Cardiac septum (tissue), 1 donor: ENCODE data around the gene LRP2. TPM values are rescaled to one million over a fixed set of nuclear protein-coding genes. Genes with fewer than 3 reads are reported as not detected.
"Not testable (repeated sequence)": the region's sequence is repeated elsewhere in the genome, so short reads cannot be mapped to it uniquely, and the experiment has no call there.

Experiments used
- DNase-seq: peaks from one replicate; pipeline ENCODE4 v3.0.0-alpha.2; 2020; ENCODE audit warnings: low spot score
- intact Hi-C: fragments of 100-400 bp; cut with DNase I; formaldehyde crosslinking; loops from one replicate; pipeline ENCODE4 v1.14.0; 2022
- total RNA-seq: library from RNA; stranded (reverse); fragmentation: NEBNext Ultra II Directional; extraction: Animal tissue kit (Norgen Biotek cat#: 25700); gene quantifications from one replicate; pipeline ENCODE4 v1.2.1, GENCODE V29; 2021
- donor health status: DM: no; HTN: no; CAD: no.

The LRP2 gene
- total RNA-seq, 1 donor from 2014 or later = 0.30 TPM

GRCh38 chr2:169141713-169142352 is 220.5 kb downstream of the LRP2 start:
- intact Hi-C loops = loop anchor here (1.0 kb wide), 1 partner anchor 181 kb away; no protein-coding TSS in a partner anchor
- peak; percentile 76 for DNase-seq

- intact Hi-C loops = loop anchor here (2.0 kb wide), 1 partner anchor 29 kb away; no protein-coding TSS in a partner anchor
- no peak for DNase-seq
Observed at GRCh38 chr2:169139993-169140767, 222.2 kb downstream of the LRP2 start.

GRCh38 chr2:169139145-169139544 is 223.2 kb downstream of the LRP2 start:
- intact Hi-C loops = loop anchor here (2.0 kb wide), 1 partner anchor 28 kb away; no protein-coding TSS in a partner anchor
- DNase-seq = no peak

GRCh38 chr2:169137924-169138323 is 224.4 kb downstream of the LRP2 start:
- intact Hi-C loops = loop anchor here (2.0 kb wide), 1 partner anchor 27 kb away; no protein-coding TSS in a partner anchor
- no peak for DNase-seq

GRCh38 chr2:169136885-169137534 is 225.3 kb downstream of the LRP2 start:
- intact Hi-C loops = no loop called here

GRCh38 chr2:169136428-169136827 is 225.9 kb downstream of the LRP2 start:
- DNase-seq, intact Hi-C loops: not testable (repeated sequence)

More at GRCh38 chr2:169136885-169137534, 225.3 kb downstream of the LRP2 start:
- no peak for DNase-seq

- intact Hi-C loops, DNase-seq: not testable (repeated sequence)
Observed at GRCh38 chr2:169134272-169134671, 228.1 kb downstream of the LRP2 start.

GRCh38 chr2:169131587-169132512 is 230.5 kb downstream of the LRP2 start:
- intact Hi-C loops = no loop called here
- DNase-seq = no peak

- intact Hi-C loops = no loop called here
Observed at GRCh38 chr2:169129703-169130243, 232.6 kb downstream of the LRP2 start.

GRCh38 chr2:169119851-169120250 is 242.5 kb downstream of the LRP2 start:
- intact Hi-C loops = loop anchor here (10.0 kb wide), 2 partner anchors 155 to 275 kb away; no protein-coding TSS in a partner anchor

More at GRCh38 chr2:169129703-169130243, 232.6 kb downstream of the LRP2 start:
- DNase-seq = no peak

GRCh38 chr2:169119123-169119760 is 243.1 kb downstream of the LRP2 start:
- intact Hi-C loops = loop anchor here (10.0 kb wide), 2 partner anchors 156 to 276 kb away; no protein-coding TSS in a partner anchor
- no peak for DNase-seq

More at GRCh38 chr2:169119851-169120250, 242.5 kb downstream of the LRP2 start:
- DNase-seq = no peak

GRCh38 chr2:169118060-169118459 is 244.3 kb downstream of the LRP2 start:
- no peak for DNase-seq
- intact Hi-C loops = loop anchor here (10.0 kb wide), 2 partner anchors 157 to 277 kb away; no protein-coding TSS in a partner anchor

- DNase-seq = no peak
- intact Hi-C loops = loop anchor here (10.0 kb wide), 2 partner anchors 158 to 278 kb away; no protein-coding TSS in a partner anchor
Observed at GRCh38 chr2:169116993-169117392, 245.3 kb downstream of the LRP2 start.

- intact Hi-C loops = loop anchor here (10.0 kb wide), 2 partner anchors 158 to 278 kb away; no protein-coding TSS in a partner anchor
Observed at GRCh38 chr2:169116327-169116726, 246.0 kb downstream of the LRP2 start.

GRCh38 chr2:169114056-169114455 is 248.3 kb downstream of the LRP2 start:
- intact Hi-C loops = loop anchor here (10.0 kb wide), 2 partner anchors 161 to 281 kb away; no protein-coding TSS in a partner anchor

More at GRCh38 chr2:169116327-169116726, 246.0 kb downstream of the LRP2 start:
- no peak for DNase-seq

GRCh38 chr2:169112841-169113240 is 249.5 kb downstream of the LRP2 start:
- DNase-seq = no peak
- intact Hi-C loops = loop anchor here (10.0 kb wide), 2 partner anchors 162 to 282 kb away; no protein-coding TSS in a partner anchor

More at GRCh38 chr2:169114056-169114455, 248.3 kb downstream of the LRP2 start:
- no peak for DNase-seq

- intact Hi-C loops = loop anchor here (2.0 to 10.0 kb wide), 3 partner anchors 28 to 284 kb away; no protein-coding TSS in a partner anchor
- no peak for DNase-seq
Observed at GRCh38 chr2:169110916-169111315, 251.4 kb downstream of the LRP2 start.
